Left ventricle myocardium superior (tissue), 1 donor: ENCODE measurements around the gene JUP. TPM values are rescaled to one million over a fixed set of nuclear protein-coding genes. Genes with fewer than 3 reads are reported as not detected.
"Not testable (repeated sequence)": the region's sequence is repeated elsewhere in the genome, so short reads cannot be mapped to it uniquely, and the experiment has no call there.

Source experiments
- ATAC-seq: fragments of 200-7000 bp; cut with Tn5 transposase; one replicate; pipeline ENCODE4 v1.9.1; 2020; ENCODE audit warnings: mild to moderate bottlenecking, moderate library complexity
- DNase-seq: peaks from one replicate; pipeline ENCODE4 v3.0.0-alpha.2; 2020
- intact Hi-C: fragments of 100-400 bp; cut with micrococcal nuclease; formaldehyde crosslinking; loops from one replicate; pipeline ENCODE4 v1.11.0; 2022
- total RNA-seq: library from RNA; stranded (reverse); fragmentation: NEBNext Ultra II Directional; extraction: Animal tissue kit (Norgen Biotek cat#: 25700); gene quantifications from one replicate; pipeline ENCODE4 v1.2.1, GENCODE V29; 2021
- donor health status: DM: no; HTN: yes; CAD: no; lungs with severe emphysema.

Gene JUP
- total RNA-seq, 1 donor from 2014 or later, result 217 TPM

- ATAC-seq (no peak), DNase-seq (no peak)
- intact Hi-C loops, result no loop called here
Measured at GRCh38 chr17:41785091-41785858, 1.2 kb downstream of the JUP start.

GRCh38 chr17:41784207-41784744, 2.2 kb downstream of the JUP start:
- peak; percentile 79 for DNase-seq
- intact Hi-C loops, result no loop called here
- ATAC-seq, result peak; percentile 16

- DNase-seq (peak; percentile 88), ATAC-seq (peak; percentile 60)
- intact Hi-C loops, result no loop called here
Measured at GRCh38 chr17:41782142-41782541, 4.4 kb downstream of the JUP start.

- intact Hi-C loops, result no loop called here
- no peak for ATAC-seq
- DNase-seq, result peak; percentile 67
Measured at GRCh38 chr17:41781404-41782110, 5.0 kb downstream of the JUP start.

- no peak for ATAC-seq
- no peak for DNase-seq
- intact Hi-C loops, result no loop called here
Measured at GRCh38 chr17:41779954-41780353, 6.6 kb downstream of the JUP start.

- intact Hi-C loops, result no loop called here
- DNase-seq, result peak; percentile 85
- ATAC-seq, result peak; percentile 50
Measured at GRCh38 chr17:41777574-41778188, 8.8 kb downstream of the JUP start.

- DNase-seq (peak; percentile 86), ATAC-seq (peak; percentile 68)
- intact Hi-C loops, result no loop called here
Measured at GRCh38 chr17:41777157-41777573, 9.3 kb downstream of the JUP start.

- DNase-seq, intact Hi-C loops, ATAC-seq: not testable (repeated sequence)
Measured at GRCh38 chr17:41776262-41776900, 10.1 kb downstream of the JUP start.

- ATAC-seq (peak; percentile 50), DNase-seq (peak; percentile 66)
- intact Hi-C loops, result no loop called here
Measured at GRCh38 chr17:41775394-41776226, 10.9 kb downstream of the JUP start.

- intact Hi-C loops, result no loop called here
- DNase-seq, result peak; percentile 55
- peak; percentile 2 for ATAC-seq
Measured at GRCh38 chr17:41773731-41774193, 12.7 kb downstream of the JUP start.

GRCh38 chr17:41773190-41773588, 13.3 kb downstream of the JUP start:
- DNase-seq (peak; percentile 86), ATAC-seq (peak; percentile 46)
- intact Hi-C loops, result no loop called here

- ATAC-seq (no peak), DNase-seq (no peak)
Measured at GRCh38 chr17:41772586-41773189, 13.8 kb downstream of the JUP start.

GRCh38 chr17:41772218-41772585, 14.3 kb downstream of the JUP start:
- intact Hi-C loops, result no loop called here
- DNase-seq (no peak), ATAC-seq (no peak)

More at GRCh38 chr17:41772586-41773189, 13.8 kb downstream of the JUP start:
- intact Hi-C loops, result no loop called here

GRCh38 chr17:41771389-41772206, 14.9 kb downstream of the JUP start:
- intact Hi-C loops, result no loop called here
- DNase-seq (no peak), ATAC-seq (no peak)

- no peak for DNase-seq
- ATAC-seq, result no peak
- intact Hi-C loops, result no loop called here
Measured at GRCh38 chr17:41769985-41770384, 16.5 kb downstream of the JUP start.

GRCh38 chr17:41769346-41769862, 17.1 kb downstream of the JUP start:
- no peak for ATAC-seq
- no peak for DNase-seq
- intact Hi-C loops, result no loop called here

- no peak for DNase-seq
- ATAC-seq, result no peak
Measured at GRCh38 chr17:41768682-41769288, 17.7 kb downstream of the JUP start.

More at GRCh38 chr17:41768682-41769288, 17.7 kb downstream of the JUP start:
- intact Hi-C loops, result no loop called here
